Natural killer cell treated with Interleukin-12 subunit alpha and Interleukin-12 subunit beta and Interleukin-15 and Interleukin-18, amount 100 ng/mL, for 72 hours (primary cell): Measurements from ENCODE around the gene TENM4. TPM values are rescaled to one million over a fixed set of nuclear protein-coding genes. Genes with fewer than 3 reads are reported as not detected.

Source experiments
- ATAC-seq, 2 donors: fragments of 150-1000 bp; cut with Tn5 transposase in 1 of 2; sonication (Bioruptor Pico), chemical (Tn5 transposase) in 1 of 2; 2 replicates each; pipeline ENCODE4 v1.10.0; 2021
- DNase-seq: peaks from one replicate; pipeline ENCODE4 v3.0.0; 2022; ENCODE audit warnings: low spot score
- H3K27ac Mint-ChIP-seq, 2 donors: 1 replicate in 1 of 2; 2 replicates in 1 of 2; pipeline ENCODE4 v1.8.0; 2022; ENCODE audit warnings: mixed read lengths in 2 of 2, mild to moderate bottlenecking in 1 of 2, moderate library complexity in 1 of 2
- H3K27me3 Mint-ChIP-seq, 2 donors: 1 replicate in 1 of 2; 2 replicates in 1 of 2; pipeline ENCODE4 v1.8.0; 2022; ENCODE audit warnings: mixed read lengths in 2 of 2
- H3K36me3 Mint-ChIP-seq: one replicate; pipeline ENCODE4 v1.8.0; 2022; ENCODE audit warnings: mixed read lengths
- H3K4me1 Mint-ChIP-seq, 2 donors: 1 replicate in 1 of 2; 2 replicates in 1 of 2; pipeline ENCODE4 v1.8.0; 2022; ENCODE audit warnings: low read depth in 2 of 2, mixed read lengths in 2 of 2, mild to moderate bottlenecking in 1 of 2
- H3K4me3 Mint-ChIP-seq: one replicate; pipeline ENCODE4 v1.8.0; 2022; ENCODE audit warnings: mixed read lengths
- H3K9me3 Mint-ChIP-seq: 2 replicates; pipeline ENCODE4 v1.8.0; 2022; ENCODE audit warnings: mixed read lengths
- total RNA-seq, 2 donors: library from RNA; stranded (reverse); gene quantifications; one replicate each; pipeline ENCODE4 v1.2.3, GENCODE V29; 2022

Gene TENM4
- total RNA-seq, 2 donors from 2014 or later = not detected

DNA sequence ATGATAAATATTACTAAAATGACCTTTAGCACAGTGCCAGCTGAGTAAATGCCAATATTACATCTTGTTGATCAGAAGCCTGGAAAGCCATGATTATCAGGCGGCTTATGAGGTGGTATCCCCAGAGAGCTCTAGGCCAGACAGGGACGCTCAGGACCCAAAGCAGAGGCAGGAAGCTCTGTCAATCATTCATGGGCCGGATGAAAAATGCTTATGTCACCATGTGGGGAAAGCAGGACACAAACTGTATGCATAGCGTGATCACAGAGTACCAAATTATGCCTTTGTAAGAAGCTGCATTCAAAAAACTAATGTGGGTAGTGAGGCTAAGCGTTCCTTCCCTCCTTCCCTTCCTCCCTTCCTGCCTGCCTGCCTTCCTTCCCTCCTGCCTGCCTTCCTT lies 82.6 kb downstream of the TENM4 start:
- Mint-ChIP-seq H3K27me3 (no peaks in the 10 kb centered on the region), H3K4me1 (no peaks in the 10 kb centered on the region), H3K27ac (no peak overlapping the region), H3K36me3 (no peaks in the 10 kb centered on the region), H3K4me3 (no peak overlapping the region), H3K9me3 (peaks cover 4% of the 10 kb centered on the region)
- DNase-seq (no peak), ATAC-seq (no peak)

DNA sequence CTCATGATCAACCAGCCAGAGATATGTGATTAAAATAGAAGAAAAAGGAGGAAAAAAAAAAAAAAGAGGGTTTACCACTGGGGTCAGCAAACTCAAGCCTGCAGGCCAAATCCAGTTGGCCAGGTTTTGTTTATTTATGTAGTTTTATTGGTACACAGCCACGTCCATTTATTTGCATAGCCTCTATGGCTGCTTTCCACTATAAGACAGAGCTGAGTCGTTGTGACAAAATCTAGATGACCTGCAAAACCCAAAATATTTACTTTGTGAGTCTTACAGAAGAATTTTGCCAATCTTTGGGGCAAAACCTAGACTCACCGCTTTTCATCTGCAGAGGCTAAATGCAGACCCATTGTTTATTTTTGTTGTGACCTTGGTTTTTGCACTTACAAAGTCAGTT lies 87.1 kb downstream of the TENM4 start:
- ATAC-seq (no peak), DNase-seq (no peak)
- Mint-ChIP-seq H3K9me3 (peaks cover 15% of the 10 kb centered on the region), H3K4me3 (no peak overlapping the region), H3K27me3 (no peaks in the 10 kb centered on the region), H3K4me1 (no peaks in the 10 kb centered on the region), H3K36me3 (no peaks in the 10 kb centered on the region), H3K27ac (no peak overlapping the region)

- DNase-seq = no peak
- no peak overlapping the region for H3K27ac Mint-ChIP-seq
- peaks cover 12% of the 10 kb centered on the region for H3K9me3 Mint-ChIP-seq
- no peak overlapping the region for H3K4me3 Mint-ChIP-seq
- no peaks in the 10 kb centered on the region for H3K27me3 Mint-ChIP-seq
- no peaks in the 10 kb centered on the region for H3K36me3 Mint-ChIP-seq
- H3K4me1 Mint-ChIP-seq = no peaks in the 10 kb centered on the region
- ATAC-seq = no peak
These were observed 88.5 kb downstream of the TENM4 start for GRCh38 chr11:79352349-79352703.

DNA sequence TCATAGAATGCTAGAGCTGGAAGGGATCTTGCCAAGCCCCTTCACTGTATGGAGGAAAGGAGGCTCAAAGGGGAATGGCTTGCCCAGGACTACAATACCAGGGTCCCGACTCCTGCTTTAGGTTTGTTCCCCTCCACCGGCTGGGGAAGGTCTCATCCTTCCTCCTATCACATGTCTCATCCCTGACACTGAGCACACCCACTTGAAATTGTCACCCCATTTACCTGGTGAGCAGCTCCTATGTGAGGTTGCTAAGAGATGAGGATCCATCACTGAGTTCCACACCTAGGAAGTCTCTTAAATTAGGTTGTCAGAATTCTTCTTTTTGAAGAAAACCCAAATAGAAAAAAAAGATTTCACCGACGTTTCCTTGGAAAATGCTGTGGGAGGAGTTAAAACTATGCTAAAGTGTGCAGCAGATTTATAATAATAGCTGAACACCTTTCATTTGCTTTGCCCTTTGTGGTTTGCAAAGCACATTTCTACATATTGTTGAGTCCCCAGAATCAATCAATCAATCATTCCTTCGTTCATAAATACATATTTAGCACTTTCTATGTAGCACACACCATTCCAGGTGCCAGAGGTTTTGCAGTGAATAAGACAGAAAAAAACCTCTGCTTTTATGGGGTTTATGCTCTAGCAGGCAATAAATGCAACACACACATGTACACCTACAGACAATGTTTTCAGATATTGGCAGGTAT lies 91.7 kb downstream of the TENM4 start:
- peaks cover 12% of the 10 kb centered on the region for H3K9me3 Mint-ChIP-seq
- ATAC-seq (no peak), DNase-seq (no peak)
- H3K27me3 Mint-ChIP-seq = no peaks in the 10 kb centered on the region
- no peaks in the 10 kb centered on the region for H3K36me3 Mint-ChIP-seq
- H3K27ac Mint-ChIP-seq = no peak overlapping the region
- H3K4me1 Mint-ChIP-seq = no peaks in the 10 kb centered on the region
- no peak overlapping the region for H3K4me3 Mint-ChIP-seq

- H3K9me3 Mint-ChIP-seq = peaks cover 9% of the 10 kb centered on the region
- no peaks in the 10 kb centered on the region for H3K4me1 Mint-ChIP-seq
- no peak overlapping the region for H3K4me3 Mint-ChIP-seq
- H3K36me3 Mint-ChIP-seq = no peaks in the 10 kb centered on the region
- no peak for ATAC-seq
- H3K27me3 Mint-ChIP-seq = no peaks in the 10 kb centered on the region
- no peak for DNase-seq
- H3K27ac Mint-ChIP-seq = no peak overlapping the region
These were observed 94.8 kb downstream of the TENM4 start for GRCh38 chr11:79346021-79346420.

- no peaks in the 10 kb centered on the region for H3K36me3 Mint-ChIP-seq
- H3K4me3 Mint-ChIP-seq = no peak overlapping the region
- ATAC-seq (no peak), DNase-seq (no peak)
- H3K4me1 Mint-ChIP-seq = no peaks in the 10 kb centered on the region
- peaks cover 6% of the 10 kb centered on the region for H3K9me3 Mint-ChIP-seq
- H3K27ac Mint-ChIP-seq = no peak overlapping the region
- H3K27me3 Mint-ChIP-seq = no peaks in the 10 kb centered on the region
These were observed 96.0 kb downstream of the TENM4 start for GRCh38 chr11:79344753-79345294.

DNA sequence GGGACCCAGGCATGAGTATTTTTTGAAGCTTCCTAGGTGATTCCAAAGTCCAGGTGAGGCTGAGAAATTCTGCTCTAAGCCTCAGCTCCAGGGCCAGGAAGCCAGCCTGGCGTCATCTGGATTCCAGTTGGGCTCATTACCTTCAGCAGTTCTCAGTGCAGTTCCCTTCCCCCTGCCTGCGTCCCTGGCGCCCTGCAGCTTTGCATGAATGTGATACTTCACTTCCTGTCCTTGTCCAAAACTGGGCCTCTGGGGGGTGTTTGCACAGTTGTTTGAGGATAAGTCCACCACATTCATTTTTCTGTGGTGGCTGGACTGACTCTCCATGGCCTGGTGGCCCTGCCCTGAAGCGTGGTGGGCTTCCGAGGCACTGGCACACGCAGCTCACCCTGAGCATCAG lies 98.1 kb downstream of the TENM4 start:
- H3K36me3 Mint-ChIP-seq = no peaks in the 10 kb centered on the region
- H3K27me3 Mint-ChIP-seq = no peaks in the 10 kb centered on the region
- H3K4me3 Mint-ChIP-seq = no peak overlapping the region
- H3K4me1 Mint-ChIP-seq = no peaks in the 10 kb centered on the region
- no peak for ATAC-seq
- no peak for DNase-seq
- H3K9me3 Mint-ChIP-seq = peaks cover 6% of the 10 kb centered on the region
- H3K27ac Mint-ChIP-seq = no peak overlapping the region

DNA sequence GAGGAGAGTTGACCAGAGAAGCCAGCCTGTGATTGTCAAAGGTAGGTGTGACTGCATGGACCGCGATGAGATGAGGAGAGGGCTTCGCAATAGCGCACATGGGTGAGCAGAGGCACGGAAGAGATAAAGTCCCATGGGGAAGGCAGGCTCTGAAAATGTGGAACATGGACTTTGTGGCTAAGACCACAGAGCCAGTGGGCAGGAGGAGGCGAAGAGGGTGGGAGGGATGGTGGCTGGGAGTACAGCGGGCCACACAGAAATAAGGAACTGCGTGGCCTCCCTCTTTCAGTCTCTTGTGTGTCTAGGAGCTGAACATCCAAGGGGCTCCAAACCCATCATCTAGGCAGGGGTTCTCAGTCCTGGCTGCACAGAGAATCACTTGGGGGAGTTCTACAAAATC lies 98.6 kb downstream of the TENM4 start:
- Mint-ChIP-seq H3K4me1 (no peaks in the 10 kb centered on the region), H3K4me3 (no peak overlapping the region), H3K36me3 (no peaks in the 10 kb centered on the region), H3K27me3 (no peaks in the 10 kb centered on the region), H3K27ac (no peak overlapping the region), H3K9me3 (peaks cover 6% of the 10 kb centered on the region)
- ATAC-seq (no peak), DNase-seq (no peak)

GRCh38 chr11:79340535-79340934 lies 100.3 kb downstream of the TENM4 start:
- Mint-ChIP-seq H3K36me3 (no peaks in the 10 kb centered on the region), H3K9me3 (peaks cover 6% of the 10 kb centered on the region), H3K4me1 (no peaks in the 10 kb centered on the region), H3K4me3 (no peak overlapping the region), H3K27me3 (no peaks in the 10 kb centered on the region), H3K27ac (no peak overlapping the region)
- ATAC-seq (no peak), DNase-seq (no peak)

GRCh38 chr11:79336797-79337517 lies 103.9 kb downstream of the TENM4 start:
- no peaks in the 10 kb centered on the region for H3K36me3 Mint-ChIP-seq
- H3K4me3 Mint-ChIP-seq = no peak overlapping the region
- ATAC-seq (no peak), DNase-seq (no peak)
- no peaks in the 10 kb centered on the region for H3K27me3 Mint-ChIP-seq
- H3K9me3 Mint-ChIP-seq = peaks cover 4% of the 10 kb centered on the region
- no peak overlapping the region for H3K27ac Mint-ChIP-seq
- no peaks in the 10 kb centered on the region for H3K4me1 Mint-ChIP-seq

DNA sequence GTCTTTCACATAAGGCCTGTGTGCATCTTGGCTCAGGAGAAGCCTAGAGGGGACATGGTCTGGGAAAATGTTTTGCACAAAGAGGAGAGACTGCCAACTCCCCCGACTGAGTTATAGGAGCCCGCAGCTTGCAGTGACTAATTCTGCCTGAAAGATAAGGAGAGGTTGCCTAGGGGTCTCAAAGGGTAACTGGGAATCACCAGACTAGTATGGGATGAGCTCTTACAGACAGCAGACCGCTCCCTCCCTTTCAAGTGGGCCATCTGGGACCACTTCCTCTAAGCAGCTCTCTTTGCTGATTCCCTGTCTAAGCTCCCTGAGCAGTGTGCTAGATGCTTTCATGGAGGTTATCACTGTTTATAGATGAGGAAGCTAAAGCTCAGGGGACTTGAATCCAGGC lies 105.1 kb downstream of the TENM4 start:
- ATAC-seq = no peak
- Mint-ChIP-seq H3K36me3 (no peaks in the 10 kb centered on the region), H3K27me3 (no peaks in the 10 kb centered on the region), H3K4me1 (no peaks in the 10 kb centered on the region), H3K27ac (no peak overlapping the region), H3K4me3 (no peak overlapping the region), H3K9me3 (peaks cover 2% of the 10 kb centered on the region)
- DNase-seq = no peak

DNA sequence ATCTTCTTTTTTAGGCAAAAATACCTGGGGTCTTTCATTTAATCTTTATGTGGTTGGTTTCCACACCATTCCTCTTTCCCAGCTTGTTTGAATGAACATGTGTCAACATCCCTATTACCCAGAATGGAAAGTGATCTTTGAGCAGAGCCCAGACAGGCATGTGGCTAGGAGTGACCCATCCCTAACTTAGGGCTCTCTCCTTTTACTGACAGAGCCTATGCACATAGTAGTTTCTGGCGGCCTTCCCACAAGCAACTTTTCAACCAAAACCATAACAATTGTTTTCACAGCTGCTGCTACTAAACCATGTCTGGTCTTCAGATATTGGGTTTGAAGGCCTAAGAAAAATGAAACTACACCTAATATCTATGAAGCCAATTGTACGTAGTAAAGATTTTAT lies 107.5 kb downstream of the TENM4 start:
- no peak overlapping the region for H3K27ac Mint-ChIP-seq
- DNase-seq (no peak), ATAC-seq (no peak)
- H3K27me3 Mint-ChIP-seq = no peaks in the 10 kb centered on the region
- peaks cover 10% of the 10 kb centered on the region for H3K9me3 Mint-ChIP-seq
- no peaks in the 10 kb centered on the region for H3K36me3 Mint-ChIP-seq
- H3K4me3 Mint-ChIP-seq = no peak overlapping the region
- H3K4me1 Mint-ChIP-seq = no peaks in the 10 kb centered on the region

- H3K4me1 Mint-ChIP-seq = no peaks in the 10 kb centered on the region
- no peak overlapping the region for H3K4me3 Mint-ChIP-seq
- DNase-seq (no peak), ATAC-seq (no peak)
- peaks cover 10% of the 10 kb centered on the region for H3K9me3 Mint-ChIP-seq
- no peak overlapping the region for H3K27ac Mint-ChIP-seq
- no peaks in the 10 kb centered on the region for H3K27me3 Mint-ChIP-seq
- H3K36me3 Mint-ChIP-seq = no peaks in the 10 kb centered on the region
These were observed 108.8 kb downstream of the TENM4 start for GRCh38 chr11:79332017-79332416.

DNA sequence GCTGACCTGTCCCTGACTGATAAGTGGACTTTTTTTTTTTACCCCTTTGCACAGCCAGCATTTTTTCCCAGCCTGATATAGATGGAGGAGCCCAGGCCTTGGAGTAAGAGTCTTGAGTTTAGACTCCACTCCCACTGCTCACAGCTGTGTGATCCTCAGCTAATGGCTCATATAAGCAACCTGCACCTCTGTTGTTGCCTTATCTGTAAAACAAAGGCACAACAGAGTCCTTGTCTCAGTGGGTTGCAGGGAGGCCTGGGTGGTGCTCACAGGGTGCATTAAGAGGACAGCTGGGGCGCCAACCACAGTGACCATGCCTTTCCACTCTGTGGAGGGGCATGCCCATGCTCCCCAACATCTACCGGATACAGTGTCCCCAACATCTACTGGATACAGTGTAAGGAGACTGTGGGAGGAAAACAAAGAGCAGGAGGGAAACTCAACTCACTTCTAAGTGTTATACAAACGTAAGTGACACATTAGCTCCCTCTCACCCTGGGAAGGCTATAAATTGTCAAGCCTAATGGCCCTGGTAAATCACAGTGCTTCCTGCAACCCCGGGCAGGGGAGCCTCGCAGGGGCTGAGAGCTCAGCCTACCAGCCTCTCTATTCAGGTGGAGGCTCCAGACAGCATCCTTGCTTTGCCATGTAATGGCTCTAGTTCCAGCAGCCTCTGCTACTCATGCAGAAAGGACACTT lies 109.5 kb downstream of the TENM4 start:
- H3K9me3 Mint-ChIP-seq = peaks cover 12% of the 10 kb centered on the region
- DNase-seq (no peak), ATAC-seq (no peak)
- peaks cover 0 to 4% of the 10 kb centered on the region in 2 donors for H3K27me3 Mint-ChIP-seq
- no peaks in the 10 kb centered on the region for H3K4me1 Mint-ChIP-seq
- H3K4me3 Mint-ChIP-seq = no peak overlapping the region
- peaks cover 3% of the 10 kb centered on the region for H3K36me3 Mint-ChIP-seq
- H3K27ac Mint-ChIP-seq = no peak overlapping the region
